Urinary bladder (tissue), 4 donors: ENCODE results near the gene PDE4B. TPM values are rescaled to one million over a fixed set of nuclear protein-coding genes. Genes with fewer than 3 reads are reported as not detected.
"Not testable (repeated sequence)": the region's sequence is repeated elsewhere in the genome, so short reads cannot be mapped to it uniquely, and the experiment has no call there.

Experiments used
- DNase-seq: peaks from one replicate; pipeline ENCODE4 v3.0.0-alpha.2; 2015; ENCODE audit errors: extremely low spot score
- H3K27ac ChIP-seq: one replicate; pipeline ENCODE4 v1.5.1; 2013; ENCODE audit warnings: low read depth, mild to moderate bottlenecking, moderate library complexity
- H3K36me3 ChIP-seq: one replicate; pipeline ENCODE4 v1.6.1; 2013; ENCODE audit warnings: mild to moderate bottlenecking, moderate library complexity; ENCODE audit not compliant: insufficient read depth
- H3K4me1 ChIP-seq: one replicate; pipeline ENCODE4 v1.6.1; 2013; ENCODE audit warnings: mild to moderate bottlenecking, moderate library complexity; ENCODE audit not compliant: insufficient read depth
- H3K4me3 ChIP-seq: one replicate; pipeline ENCODE4 v1.5.1; 2013; ENCODE audit warnings: low read depth, low read length
- WGBS: extraction: QIAGEN DNeasy Blood & Tissue Kit; methylation state at CpG from one replicate; pipeline ENCODE4 v1.1.7; 2013; 5-methylcytosine and 5-hydroxymethylcytosine counted together
- polyA plus RNA-seq: library from polyadenylated mRNA; stranded (reverse); fragments of 200-250 nt; gene quantifications from one replicate; pipeline ENCODE4 v1.2.3, GENCODE V29; 2013
- total RNA-seq: library from RNA; depleted of rRNA; stranded (reverse); fragments of >200 nt; gene quantifications from one replicate; pipeline ENCODE4 v1.2.3, GENCODE V29; 2014
- donor health status: healthy with polysubstance abuse.
- donor health status: healthy.

Gene PDE4B
- total and polyA plus RNA-seq, 2 donors: 9.0 to 43.1 TPM

DNA sequence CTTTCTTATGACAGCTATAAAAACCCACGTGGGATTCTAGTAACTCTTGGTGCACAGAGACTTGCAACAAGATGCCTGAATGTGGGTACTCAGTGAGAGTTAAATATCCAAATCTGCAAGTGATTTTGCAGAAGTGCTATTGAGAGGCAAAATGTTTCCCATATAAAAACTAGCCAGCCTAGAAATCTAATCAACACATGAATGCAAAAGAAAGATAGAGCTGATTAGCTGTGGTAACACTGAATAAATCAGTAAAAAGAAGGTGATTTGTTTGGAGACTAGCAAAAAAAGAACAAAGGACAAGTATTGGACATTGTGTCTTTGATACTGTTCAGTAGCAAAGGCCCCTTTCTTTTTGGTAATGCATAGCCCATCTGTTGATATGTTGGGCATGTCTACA, 527.5 kb downstream of the PDE4B start:
- Histone ChIP-seq H3K4me1 (no peaks in the 10 kb centered on the region), H3K4me3 (no peak overlapping the region), H3K27ac (no peak overlapping the region), H3K36me3 (no peaks in the 10 kb centered on the region)
- 37% methylated on average over 1 of the region's 1 CpG for WGBS
- no peak for DNase-seq

DNA sequence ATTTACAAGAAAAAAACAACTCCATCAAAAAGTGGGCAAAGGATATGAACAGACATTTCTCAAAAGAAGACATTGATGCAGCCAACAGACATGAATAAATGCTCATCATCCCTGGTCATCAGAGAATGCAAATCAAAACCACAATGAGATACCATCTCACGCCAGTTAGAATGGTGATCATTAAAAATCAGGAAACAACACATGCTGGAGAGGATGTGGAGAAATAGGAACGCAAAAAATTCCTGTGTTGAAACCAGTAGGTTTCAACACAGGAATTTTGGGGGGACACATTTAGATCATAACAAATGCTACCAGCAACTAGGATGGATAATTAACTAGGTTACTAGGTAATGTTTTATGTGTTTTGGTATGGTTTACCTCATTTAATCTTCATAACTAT, 529.8 kb downstream of the PDE4B start:
- not testable (repeated sequence) for H3K4me3 ChIP-seq, DNase-seq, H3K4me1 ChIP-seq, H3K36me3 ChIP-seq, H3K27ac ChIP-seq
- WGBS: 90% methylated on average over 2 of the region's 2 CpGs

DNA sequence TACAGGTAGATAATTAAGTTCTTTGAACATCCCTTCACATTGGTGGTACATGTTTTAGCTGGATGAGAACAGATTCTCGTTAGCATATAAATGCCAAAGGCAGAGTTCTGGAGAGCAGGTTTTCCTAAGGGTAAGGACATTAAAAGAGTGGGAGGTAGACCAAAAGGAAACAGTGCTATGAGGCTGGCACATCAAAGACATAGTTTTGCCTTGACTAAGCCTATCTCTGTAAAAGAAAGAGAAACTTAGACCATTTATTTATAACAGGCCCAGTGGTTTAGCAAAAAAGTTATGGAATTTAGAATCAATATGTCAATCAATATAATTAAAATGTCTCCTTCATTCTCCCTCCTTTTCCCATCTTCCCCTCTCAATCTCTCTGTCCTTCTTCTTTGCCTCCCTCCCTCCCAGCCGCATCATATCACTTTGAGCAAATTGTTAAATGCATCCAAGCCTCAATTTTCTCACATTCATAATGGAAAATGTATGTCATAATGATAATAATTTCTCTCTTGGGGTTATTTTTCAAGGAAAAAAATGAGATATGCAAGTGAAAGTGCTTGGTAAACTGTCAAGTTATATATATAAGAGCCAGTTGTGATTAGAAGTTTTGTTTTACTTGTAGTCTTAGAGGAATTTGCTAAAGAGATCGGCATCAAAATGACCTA, 531.4 kb downstream of the PDE4B start:
- H3K27ac ChIP-seq: no peak overlapping the region
- no peaks in the 10 kb centered on the region for H3K36me3 ChIP-seq
- DNase-seq: no peak
- no peak overlapping the region for H3K4me3 ChIP-seq
- WGBS: 74% methylated on average over 3 of the region's 3 CpGs
- H3K4me1 ChIP-seq: no peaks in the 10 kb centered on the region

- Histone ChIP-seq H3K27ac (no peak overlapping the region), H3K4me1 (no peaks in the 10 kb centered on the region), H3K36me3 (no peaks in the 10 kb centered on the region), H3K4me3 (no peak overlapping the region)
- WGBS: 95% methylated on average over 5 of the region's 5 CpGs
- DNase-seq: no peak
These were observed 533.1 kb downstream of the PDE4B start for GRCh38 chr1:66325594-66326380.

DNA sequence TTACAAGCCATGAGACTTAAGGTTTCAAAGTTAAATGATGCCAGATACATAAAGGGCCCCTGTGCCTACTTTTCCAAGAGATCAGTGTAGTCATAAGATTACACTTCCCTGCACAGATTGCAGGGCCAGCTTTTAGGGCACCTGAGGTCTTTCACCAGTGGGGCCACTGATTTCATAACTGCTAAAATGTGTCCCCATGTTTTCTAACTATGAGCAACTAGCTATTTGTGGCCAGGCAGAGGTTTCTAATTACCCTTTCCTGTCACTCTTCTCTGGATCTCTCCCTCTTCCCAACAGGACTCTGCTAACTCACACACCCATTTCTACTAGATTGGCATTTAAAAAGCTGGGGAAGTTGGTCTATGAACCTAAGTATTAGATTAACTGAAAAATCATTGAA, 534.2 kb downstream of the PDE4B start:
- H3K4me1 ChIP-seq: no peaks in the 10 kb centered on the region
- H3K27ac ChIP-seq: no peak overlapping the region
- DNase-seq: no peak

GRCh38 chr1:66327588-66327987, 534.9 kb downstream of the PDE4B start:
- Histone ChIP-seq H3K4me1 (no peaks in the 10 kb centered on the region), H3K4me3 (no peak overlapping the region), H3K27ac (no peak overlapping the region), H3K36me3 (no peaks in the 10 kb centered on the region)
- WGBS: 92% methylated on average over 2 of the region's 2 CpGs
- DNase-seq: no peak

More for the DNA sequence above, 534.2 kb downstream of the PDE4B start:
- Histone ChIP-seq H3K4me3 (no peak overlapping the region), H3K36me3 (no peaks in the 10 kb centered on the region)

GRCh38 chr1:66328896-66329295, 536.2 kb downstream of the PDE4B start:
- no peak for DNase-seq
- H3K4me1 ChIP-seq: no peaks in the 10 kb centered on the region
- WGBS: 77% methylated on average over 3 of the region's 3 CpGs
- no peak overlapping the region for H3K27ac ChIP-seq
- H3K4me3 ChIP-seq: no peak overlapping the region
- H3K36me3 ChIP-seq: no peaks in the 10 kb centered on the region

- Histone ChIP-seq H3K4me3 (no peak overlapping the region), H3K36me3 (no peaks in the 10 kb centered on the region), H3K27ac (no peak overlapping the region), H3K4me1 (no peaks in the 10 kb centered on the region)
- no peak for DNase-seq
- WGBS: 37% methylated on average over 4 of the region's 4 CpGs
These were observed 538.0 kb downstream of the PDE4B start for GRCh38 chr1:66330722-66331141.

DNA sequence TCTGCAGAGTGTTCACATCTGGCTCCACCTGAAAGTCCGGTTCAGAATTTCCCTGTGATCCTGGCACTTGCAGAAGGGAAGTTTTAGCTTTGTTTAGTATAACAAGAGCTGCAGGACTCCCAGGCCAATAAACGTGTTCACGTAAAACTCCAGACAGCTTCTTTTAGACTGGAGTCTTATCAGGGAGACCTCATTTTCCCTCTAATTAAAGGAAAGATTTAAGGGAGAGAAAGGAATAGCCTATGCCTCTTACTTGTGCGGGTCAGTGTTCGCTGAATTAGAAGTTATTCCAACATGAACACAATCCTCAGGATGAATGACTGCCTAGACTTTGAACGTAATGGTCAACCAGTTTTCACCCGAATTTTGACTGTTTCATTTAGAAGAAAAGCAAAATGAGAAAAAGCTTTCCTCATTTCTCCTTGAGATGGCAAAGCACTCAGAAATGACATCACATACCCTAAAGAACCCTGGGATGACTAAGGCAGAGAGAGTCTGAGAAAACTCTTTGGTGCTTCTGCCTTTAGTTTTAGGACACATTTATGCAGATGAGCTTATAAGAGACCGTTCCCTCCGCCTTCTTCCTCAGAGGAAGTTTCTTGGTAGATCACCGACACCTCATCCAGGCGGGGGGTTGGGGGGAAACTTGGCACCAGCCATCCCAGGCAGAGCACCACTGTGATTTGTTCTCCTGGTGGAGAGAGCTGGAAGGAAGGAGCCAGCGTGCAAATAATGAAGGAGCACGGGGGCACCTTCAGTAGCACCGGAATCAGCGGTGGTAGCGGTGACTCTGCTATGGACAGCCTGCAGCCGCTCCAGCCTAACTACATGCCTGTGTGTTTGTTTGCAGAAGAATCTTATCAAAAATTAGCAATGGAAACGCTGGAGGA, 539.2 kb downstream of the PDE4B start:
- peak; percentile 64 for DNase-seq
- Histone ChIP-seq H3K4me1 (no peaks in the 10 kb centered on the region), H3K4me3 (peak overlapping the region; percentile 62), H3K27ac (peak overlapping the region; percentile 31), H3K36me3 (no peaks in the 10 kb centered on the region)
- under 1% methylated on average over 18 of the region's 18 CpGs for WGBS

- 8% methylated on average over 2 of the region's 2 CpGs for WGBS
- Histone ChIP-seq H3K27ac (peak overlapping the region; percentile 31), H3K4me1 (no peaks in the 10 kb centered on the region), H3K4me3 (peak overlapping the region; percentile 62), H3K36me3 (no peaks in the 10 kb centered on the region)
- no peak for DNase-seq
These were observed 539.8 kb downstream of the PDE4B start for GRCh38 chr1:66332548-66332901.

DNA sequence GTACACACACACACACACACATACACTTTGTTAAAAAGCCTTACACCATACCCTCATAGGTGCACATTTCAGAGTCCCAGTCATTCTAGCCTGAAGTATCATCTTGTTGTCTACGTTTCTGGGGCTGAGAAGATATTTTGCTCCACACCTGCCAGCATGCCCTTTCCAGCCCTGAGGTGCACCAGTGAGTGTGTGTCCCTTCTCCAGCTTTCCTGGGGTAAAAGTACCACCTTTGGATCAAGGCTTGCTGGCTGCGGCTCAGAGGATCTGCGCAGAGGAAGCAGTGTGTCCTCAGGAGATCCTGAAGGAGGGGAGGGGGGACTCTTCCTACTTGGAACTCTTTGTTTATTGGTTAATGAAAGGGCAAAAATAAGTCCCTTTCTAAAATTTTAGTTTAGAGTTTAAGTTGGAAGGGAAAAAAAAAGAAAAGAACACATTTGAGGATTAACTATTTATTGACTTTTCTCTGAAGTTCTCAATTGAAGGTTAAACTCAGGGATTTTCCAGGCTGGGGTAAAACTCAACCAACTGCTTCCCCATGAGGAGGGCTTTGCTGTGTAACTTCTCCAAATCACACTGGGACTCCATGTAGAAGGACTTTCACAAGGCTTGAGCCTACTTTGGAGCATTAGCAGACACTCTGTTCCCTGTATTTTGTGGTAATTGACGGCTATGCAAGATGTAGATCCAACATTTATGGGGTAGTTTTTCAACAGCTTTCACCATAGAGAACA, 540.9 kb downstream of the PDE4B start:
- WGBS: 33% methylated on average over 4 of the region's 4 CpGs
- Histone ChIP-seq H3K4me3 (peak overlapping the region; percentile 4), H3K4me1 (no peaks in the 10 kb centered on the region), H3K27ac (peak overlapping the region; percentile 78), H3K36me3 (no peaks in the 10 kb centered on the region)
- no peak for DNase-seq

DNA sequence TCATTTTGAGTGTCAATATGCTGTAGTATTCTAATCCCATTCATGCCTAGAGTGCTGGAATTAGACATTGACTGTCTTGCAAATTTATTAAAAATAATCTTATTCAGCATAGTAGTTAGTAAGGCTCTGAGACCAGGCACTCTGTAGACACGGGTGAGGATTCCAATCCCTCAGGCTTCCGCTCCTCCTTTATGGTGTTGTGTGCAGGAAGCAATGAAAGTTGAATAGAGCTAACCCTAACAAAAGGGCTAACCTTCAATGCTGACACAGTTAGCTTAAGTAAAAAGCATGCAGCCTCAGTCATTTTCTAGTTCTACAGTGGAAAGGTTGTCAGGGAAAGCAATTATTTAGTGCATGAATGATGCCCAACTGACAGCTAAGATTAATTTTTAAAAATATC, 541.6 kb downstream of the PDE4B start:
- Histone ChIP-seq H3K36me3 (no peaks in the 10 kb centered on the region), H3K4me3 (no peak overlapping the region), H3K27ac (no peak overlapping the region), H3K4me1 (no peaks in the 10 kb centered on the region)
- WGBS: 68% methylated on average over 2 of the region's 2 CpGs
- DNase-seq: no peak

GRCh38 chr1:66335125-66335524, 542.4 kb downstream of the PDE4B start:
- Histone ChIP-seq H3K36me3 (no peaks in the 10 kb centered on the region), H3K27ac (peak overlapping the region; percentile 45), H3K4me1 (no peaks in the 10 kb centered on the region), H3K4me3 (no peak overlapping the region)
- no peak for DNase-seq
- 75% methylated on average over 2 of the region's 2 CpGs for WGBS
